D341Med (cell line): Measurements from ENCODE around the gene PTBP3.
"Not testable (repeated sequence)": the region's sequence is repeated elsewhere in the genome, so short reads cannot be mapped to it uniquely, and the experiment has no call there.

ENCODE experiments used
- DNase-seq: peaks from one replicate; pipeline ENCODE4 v3.0.0; 2012; ENCODE audit warnings: low spot score

The PTBP3 gene

GRCh38 chr9:112268413-112268812 is 65.0 kb downstream of the PTBP3 start:
- DNase-seq, result no peak

GRCh38 chr9:112267086-112267485 is 66.3 kb downstream of the PTBP3 start:
- not testable (repeated sequence) for DNase-seq

- no peak for DNase-seq
These were observed 68.0 kb downstream of the PTBP3 start for GRCh38 chr9:112265391-112265790.

DNA sequence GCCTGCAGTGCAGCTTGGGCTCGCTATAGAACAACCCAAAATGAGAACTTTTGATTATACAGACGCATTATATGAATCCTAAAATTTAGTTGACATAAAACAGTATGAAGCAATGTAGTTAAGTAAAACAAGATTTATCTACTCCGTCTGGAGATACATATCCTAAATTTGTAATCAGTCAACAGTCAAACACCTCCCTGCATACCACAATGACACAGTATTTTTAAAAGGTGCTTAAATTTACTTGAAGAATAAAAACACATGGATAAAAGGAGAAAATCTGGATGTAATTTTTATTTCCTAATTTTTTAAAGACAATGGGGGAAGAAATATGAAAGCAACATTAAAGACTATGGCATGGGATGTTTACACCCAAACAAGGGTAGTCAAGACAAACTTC is 70.8 kb downstream of the PTBP3 start:
- no peak for DNase-seq

DNA sequence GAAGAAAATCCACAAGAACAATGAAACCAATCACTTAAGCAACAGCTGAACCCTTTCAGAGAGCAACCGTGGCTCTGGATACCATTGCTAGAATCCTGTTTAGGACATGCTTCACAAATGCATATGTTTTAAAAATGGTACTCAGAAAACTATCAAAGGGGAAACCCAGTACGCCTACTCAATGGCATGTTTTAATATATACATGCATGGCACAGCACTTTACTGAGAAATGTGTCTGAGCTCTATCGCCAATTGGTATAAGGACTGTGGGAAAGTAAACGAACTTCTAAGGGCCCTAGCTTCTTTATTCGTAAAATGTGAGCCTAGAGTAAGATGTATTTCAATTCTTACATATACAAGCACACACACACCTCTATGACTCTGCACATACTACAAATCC is 72.3 kb downstream of the PTBP3 start:
- no peak for DNase-seq

DNA sequence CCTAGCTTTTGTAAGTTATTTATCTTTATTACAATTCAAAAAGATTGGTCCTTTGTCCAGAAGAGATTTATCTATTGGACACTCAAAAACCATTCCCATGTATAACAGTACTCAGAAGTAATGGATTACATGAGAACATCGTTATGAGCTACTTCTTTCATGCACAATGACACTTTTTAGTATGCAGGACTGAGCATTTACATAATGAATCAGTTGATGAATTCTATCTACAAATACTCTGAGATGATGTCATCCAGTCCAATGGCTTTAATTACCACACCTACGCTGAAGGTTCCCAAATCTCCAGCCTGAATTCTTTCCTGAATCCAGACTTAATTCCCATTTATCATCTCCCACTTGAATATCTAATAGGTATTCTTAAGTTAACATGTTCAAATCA is 75.3 kb downstream of the PTBP3 start:
- DNase-seq, result no peak

DNA sequence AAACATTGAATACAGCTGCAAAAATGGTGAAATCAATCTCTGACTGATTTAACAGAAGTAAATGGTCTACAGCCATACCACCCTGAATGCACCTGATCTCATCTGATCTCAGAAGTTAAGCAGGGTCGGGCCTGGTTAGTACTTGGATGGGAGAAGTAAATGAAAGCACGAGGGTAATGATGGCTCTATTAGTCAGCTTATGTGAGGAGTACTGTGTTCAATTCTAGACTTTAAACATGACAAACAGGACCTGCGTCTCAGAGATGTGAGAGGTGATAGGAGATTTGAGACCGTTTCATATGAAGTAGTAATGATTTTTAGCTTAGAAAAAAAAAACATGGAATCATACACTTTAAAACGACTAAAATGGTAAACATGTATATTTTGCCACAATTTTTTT is 81.2 kb downstream of the PTBP3 start:
- no peak for DNase-seq

DNA sequence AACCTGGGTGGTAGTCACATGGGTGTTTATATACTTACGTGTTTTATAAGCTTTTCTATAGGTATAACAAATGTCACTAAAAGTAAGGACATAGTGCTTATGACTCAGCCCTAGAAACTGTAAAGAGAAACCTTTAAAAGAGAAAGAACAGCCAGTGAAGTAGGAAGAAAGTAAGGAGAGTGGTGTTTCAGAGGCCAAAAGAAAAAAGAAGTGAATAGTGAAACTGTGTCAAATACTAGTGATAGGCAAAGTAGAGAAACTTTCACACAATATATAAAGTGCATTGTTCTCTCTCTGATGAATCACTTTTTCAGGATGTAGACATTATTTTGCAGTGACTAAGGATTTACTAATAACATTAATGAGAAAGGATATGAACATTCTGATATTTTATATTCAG is 84.1 kb downstream of the PTBP3 start:
- no peak for DNase-seq

- DNase-seq, result no peak
These were observed 84.7 kb downstream of the PTBP3 start for GRCh38 chr9:112248722-112249121.

DNA sequence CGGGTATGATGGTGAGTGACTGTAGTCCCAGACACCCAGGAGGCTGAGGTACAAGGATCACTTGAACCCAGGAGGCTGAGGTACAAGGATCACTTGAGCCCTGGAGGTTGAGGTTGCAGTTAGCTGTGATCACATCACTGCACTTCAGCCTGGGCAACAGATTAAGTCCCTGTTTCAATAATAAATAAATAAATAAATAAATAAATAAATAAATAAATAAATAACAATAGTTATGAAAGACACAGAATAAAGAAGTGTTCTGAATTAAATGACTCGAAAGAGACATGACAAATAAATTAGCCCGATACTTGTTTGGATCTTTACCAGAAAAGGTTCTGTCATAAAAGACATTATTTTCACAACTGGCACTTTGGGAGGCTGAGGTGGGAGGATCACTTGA is 86.3 kb downstream of the PTBP3 start:
- no peak for DNase-seq

- DNase-seq, result no peak
These were observed 88.3 kb downstream of the PTBP3 start for GRCh38 chr9:112245126-112245525.

- no peak for DNase-seq
These were observed 91.1 kb downstream of the PTBP3 start for GRCh38 chr9:112242147-112242804.

DNA sequence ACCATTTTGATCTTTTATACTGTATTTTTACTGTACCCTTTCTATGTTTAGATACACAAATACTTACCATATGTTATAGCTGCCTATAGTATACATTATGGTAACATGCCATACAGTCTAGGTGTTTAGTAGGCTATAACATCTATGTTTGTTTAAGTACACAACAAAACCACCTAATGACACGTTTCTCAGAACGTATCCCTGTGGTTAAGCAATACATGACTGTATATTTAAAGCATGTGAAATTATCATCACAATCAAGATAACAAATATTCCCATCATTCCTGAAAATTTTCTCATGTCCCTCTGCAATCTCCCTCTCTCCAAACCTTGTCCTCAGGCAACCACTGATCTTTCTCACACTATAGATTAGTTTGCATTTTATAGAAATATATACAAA is 91.9 kb downstream of the PTBP3 start:
- DNase-seq, result no peak

DNA sequence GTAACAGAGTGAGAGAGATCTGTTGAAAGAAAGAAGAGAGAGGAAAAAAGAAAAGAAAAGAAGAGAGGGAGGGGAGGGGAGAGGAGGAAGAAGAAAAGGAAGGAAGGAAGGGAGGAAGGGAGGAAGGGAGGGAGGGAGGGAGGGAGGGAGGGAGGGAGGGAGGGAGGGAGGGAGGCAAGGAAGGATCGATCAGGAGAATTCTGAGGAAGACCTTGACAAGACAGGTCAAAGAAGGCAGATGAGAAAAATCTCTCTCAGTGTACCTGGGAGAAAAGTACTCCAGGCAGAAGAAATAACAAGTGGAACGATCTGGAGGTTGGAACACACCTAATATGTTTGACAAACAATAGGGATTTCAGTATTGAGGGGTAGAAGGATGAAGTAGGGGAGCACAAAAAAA is 93.7 kb downstream of the PTBP3 start:
- DNase-seq, result no peak

- DNase-seq, result no peak
These were observed 94.1 kb downstream of the PTBP3 start for GRCh38 chr9:112239284-112239683.

- DNase-seq, result no peak
These were observed 98.6 kb downstream of the PTBP3 start for GRCh38 chr9:112234779-112235178.

GRCh38 chr9:112233769-112234168 is 99.7 kb downstream of the PTBP3 start:
- no peak for DNase-seq

- DNase-seq, result no peak
These were observed 101.2 kb downstream of the PTBP3 start for GRCh38 chr9:112232233-112232632.

GRCh38 chr9:112226091-112226490 is 107.3 kb downstream of the PTBP3 start:
- no peak for DNase-seq

DNA sequence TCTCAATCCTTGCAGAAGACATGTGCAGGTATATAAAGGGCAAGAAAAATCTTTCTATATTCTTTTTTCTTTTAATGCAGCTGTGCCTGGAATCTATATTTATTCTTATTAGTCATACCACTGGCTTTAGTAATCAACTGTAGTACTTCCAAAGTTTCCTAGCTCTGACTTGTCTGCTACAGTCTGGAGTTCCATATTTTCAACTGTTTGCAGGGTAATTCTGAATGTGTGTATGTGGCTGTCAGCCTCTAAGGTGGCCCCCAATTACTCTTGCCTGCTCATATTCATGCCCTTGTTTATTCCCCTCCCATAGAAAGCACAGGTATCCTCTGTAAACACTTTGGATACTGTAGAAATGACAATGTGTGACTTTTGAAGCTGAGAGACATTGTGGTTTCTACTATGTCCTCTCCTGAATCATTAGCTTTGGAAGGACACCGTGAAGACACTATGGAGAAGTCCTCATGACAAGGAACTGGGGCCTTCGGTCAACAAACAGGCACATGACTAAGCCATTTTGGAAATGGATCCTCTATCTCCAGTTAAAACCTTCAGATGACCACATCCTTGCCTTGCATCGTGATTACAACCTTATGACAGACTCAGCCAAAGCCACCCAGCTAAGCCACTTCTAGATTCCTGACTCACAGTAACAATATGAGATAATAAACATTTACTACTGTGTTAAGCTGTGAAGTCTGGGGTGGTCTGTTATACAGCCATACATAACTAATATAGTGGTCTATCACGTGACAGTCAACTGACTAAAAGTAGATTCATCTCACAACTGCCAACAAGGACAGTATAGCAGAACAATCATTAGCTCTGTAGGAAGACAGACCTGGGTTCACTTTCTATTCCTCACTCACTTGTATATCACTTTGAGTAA is 108.8 kb downstream of the PTBP3 start:
- DNase-seq, result no peak

- no peak for DNase-seq
These were observed 114.5 kb downstream of the PTBP3 start for GRCh38 chr9:112218908-112219307.

GRCh38 chr9:112212926-112213325 is 120.5 kb downstream of the PTBP3 start:
- DNase-seq, result no peak

DNA sequence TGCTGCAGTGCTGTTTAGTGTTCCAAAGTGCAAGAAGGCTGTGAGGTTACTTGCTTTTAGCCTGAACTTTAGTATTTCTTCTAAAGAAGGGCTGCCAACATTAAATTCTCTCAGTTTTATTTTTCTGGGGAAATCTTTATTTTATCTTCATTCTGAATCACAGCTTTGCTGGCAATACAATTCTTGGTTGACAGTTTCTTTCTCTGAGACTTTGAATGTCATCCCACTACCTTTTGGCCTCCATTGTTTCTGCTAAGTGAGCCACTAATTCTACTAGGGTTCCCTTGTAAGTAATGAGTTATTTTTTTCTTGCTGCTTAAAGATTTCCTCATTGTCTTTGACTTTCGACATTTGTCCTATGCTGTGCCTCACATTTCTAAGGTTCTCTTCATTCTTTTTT is 126.0 kb downstream of the PTBP3 start:
- DNase-seq, result no peak

- no peak for DNase-seq
These were observed 129.9 kb downstream of the PTBP3 start for GRCh38 chr9:112203536-112203935.
